H9 (cell line): ENCODE results near the gene SOS1. TPM values are rescaled to one million over a fixed set of nuclear protein-coding genes. Genes with fewer than 3 reads are reported as not detected.

Experiments used
- DNase-seq: peaks from one replicate; pipeline ENCODE4 v3.0.0-alpha.2; 2017
- H2AFZ ChIP-seq: one replicate; pipeline ENCODE4 v1.6.1; 2013; ENCODE audit warnings: mild to moderate bottlenecking, low read length, control low read depth, moderate library complexity
- H2AK5ac ChIP-seq: 2 replicates; pipeline ENCODE4 v1.6.1; 2013; ENCODE audit warnings: low read length, control low read depth, mixed read lengths; ENCODE audit not compliant: insufficient read length
- H2BK120ac ChIP-seq: one replicate; pipeline ENCODE4 v1.6.1; 2013; ENCODE audit warnings: low read depth, mild to moderate bottlenecking, low read length, control low read depth, inconsistent platforms; ENCODE audit not compliant: poor library complexity, severe bottlenecking
- H2BK12ac ChIP-seq: 2 replicates; pipeline ENCODE4 v1.6.1; 2013; ENCODE audit warnings: low read length, control low read depth, mixed read lengths, low read depth; ENCODE audit not compliant: insufficient read length
- H2BK15ac ChIP-seq: 2 replicates; pipeline ENCODE4 v1.6.1; 2013; ENCODE audit warnings: low read depth, low read length, control low read depth
- H2BK20ac ChIP-seq: one replicate; pipeline ENCODE4 v1.6.1; 2013; ENCODE audit warnings: low read depth, mild to moderate bottlenecking, low read length, control low read depth, inconsistent platforms; ENCODE audit not compliant: poor library complexity, severe bottlenecking
- H2BK5ac ChIP-seq: 2 replicates; pipeline ENCODE4 v1.6.1; 2013; ENCODE audit warnings: low read length, control low read depth, mixed read lengths; ENCODE audit not compliant: insufficient read length
- H3K14ac ChIP-seq: 2 replicates; pipeline ENCODE4 v1.6.1; 2013; ENCODE audit warnings: low read length, control low read depth; ENCODE audit not compliant: insufficient read depth
- H3K18ac ChIP-seq: 2 replicates; pipeline ENCODE4 v1.6.1; 2013; ENCODE audit warnings: low read depth, mild to moderate bottlenecking, mixed read lengths, low read length, control low read depth; ENCODE audit not compliant: insufficient read length
- H3K23ac ChIP-seq: 2 replicates; pipeline ENCODE4 v1.6.1; 2013; ENCODE audit warnings: low read length, control low read depth, mixed read lengths, low read depth; ENCODE audit not compliant: insufficient read length
- H3K23me2 ChIP-seq: 2 replicates; pipeline ENCODE4 v1.6.1; 2013; ENCODE audit warnings: low read depth, mild to moderate bottlenecking, mixed read lengths, low read length, control low read depth; ENCODE audit not compliant: insufficient read length, poor library complexity, severe bottlenecking
- H3K27ac ChIP-seq: 2 replicates; pipeline ENCODE4 v1.5.1; 2013; ENCODE audit warnings: low read length, control low read depth, mixed read lengths, low read depth; ENCODE audit not compliant: insufficient read length
- H3K27me3 ChIP-seq: 2 replicates; pipeline ENCODE4 v1.6.1; 2013; ENCODE audit warnings: low read length, control low read depth, inconsistent platforms; ENCODE audit not compliant: insufficient read depth
- H3K4ac ChIP-seq: 2 replicates; pipeline ENCODE4 v1.6.1; 2013; ENCODE audit warnings: low read depth, mild to moderate bottlenecking, control low read depth, inconsistent platforms, low read length, moderate library complexity
- H3K4me1 ChIP-seq: 2 replicates; pipeline ENCODE4 v1.6.1; 2013; ENCODE audit warnings: low read length, control low read depth, inconsistent platforms; ENCODE audit not compliant: insufficient read depth
- H3K4me2 ChIP-seq: 2 replicates; pipeline ENCODE4 v1.6.1; 2013; ENCODE audit warnings: low read length, control low read depth, mixed read lengths; ENCODE audit not compliant: insufficient read length, insufficient read depth
- H3K56ac ChIP-seq: 2 replicates; pipeline ENCODE4 v1.6.1; 2013; ENCODE audit warnings: low read depth, mild to moderate bottlenecking, mixed read lengths, low read length, control low read depth; ENCODE audit not compliant: insufficient read length
- H3K79me1 ChIP-seq: 2 replicates; pipeline ENCODE4 v1.6.1; 2013; ENCODE audit warnings: low read depth, mild to moderate bottlenecking, moderate library complexity, low read length, control low read depth, inconsistent platforms; ENCODE audit not compliant: insufficient read depth, poor library complexity, severe bottlenecking
- H3K79me2 ChIP-seq: 2 replicates; pipeline ENCODE4 v1.6.1; 2013; ENCODE audit warnings: low read length, control low read depth, inconsistent platforms; ENCODE audit not compliant: insufficient read depth
- H3K9ac ChIP-seq: 2 replicates; pipeline ENCODE4 v1.6.1; 2013; ENCODE audit warnings: low read length, control low read depth, mixed read lengths; ENCODE audit not compliant: insufficient read length; ENCODE audit errors: extremely low read depth
- H3K9me3 ChIP-seq: one replicate; pipeline ENCODE4 v1.6.1; 2013; ENCODE audit warnings: low read depth, low read length, inconsistent platforms; ENCODE audit not compliant: control insufficient read depth
- H3T11ph ChIP-seq: one replicate; pipeline ENCODE4 v1.6.1; 2013; ENCODE audit warnings: mild to moderate bottlenecking, low read length, control low read depth, inconsistent platforms
- H4K20me1 ChIP-seq: one replicate; pipeline ENCODE4 v1.6.1; 2013; ENCODE audit not compliant: control insufficient read depth, insufficient read length, insufficient read depth
- H4K5ac ChIP-seq: 2 replicates; pipeline ENCODE4 v1.6.1; 2013; ENCODE audit warnings: low read depth, mild to moderate bottlenecking, mixed read lengths, low read length, control low read depth; ENCODE audit not compliant: insufficient read length
- H4K8ac ChIP-seq: replicated peaks from 2 replicates; pipeline ENCODE4 v1.6.1; 2013; ENCODE audit warnings: low read length, control low read depth, mixed read lengths, low read depth; ENCODE audit not compliant: insufficient read length
- H4K91ac ChIP-seq: 2 replicates; pipeline ENCODE4 v1.6.1; 2013; ENCODE audit warnings: low read depth, mild to moderate bottlenecking, moderate library complexity, mixed read lengths, low read length, control low read depth; ENCODE audit not compliant: insufficient read length
- H3K27ac Mint-ChIP-seq, 3 experiments: 2 replicates in 2 of 3; 3 replicates in 1 of 3; pipeline ENCODE4 v1.8.0; 2020 to 2021; ENCODE audit warnings: mixed read lengths in 3 of 3, mild to moderate bottlenecking in 1 of 3, moderate library complexity in 1 of 3
- H3K27me3 Mint-ChIP-seq: 2 replicates; pipeline ENCODE4 v1.8.0; 2021; ENCODE audit warnings: low read depth, mild to moderate bottlenecking, moderate library complexity, mixed read lengths
- H3K36me3 Mint-ChIP-seq, 3 experiments: 2 replicates in 2 of 3; 3 replicates in 1 of 3; pipeline ENCODE4 v1.8.0; 2020 to 2021; ENCODE audit warnings: low read depth in 3 of 3, mixed read lengths in 3 of 3; ENCODE audit not compliant: insufficient read depth in 1 of 3
- H3K4me1 Mint-ChIP-seq, 2 experiments: 2 replicates each; pipeline ENCODE4 v1.8.0; 2020; ENCODE audit warnings: mixed read lengths in 2 of 2
- H3K4me3 Mint-ChIP-seq, 2 experiments: 2 replicates in 1 of 2; 3 replicates in 1 of 2; pipeline ENCODE4 v1.8.0; 2020 to 2021; ENCODE audit warnings: mild to moderate bottlenecking in 2 of 2, mixed read lengths in 2 of 2, moderate library complexity in 1 of 2
- H3K9me3 Mint-ChIP-seq, 2 experiments: 2 replicates in 1 of 2; 3 replicates in 1 of 2; pipeline ENCODE4 v1.8.0; 2020; ENCODE audit warnings: mild to moderate bottlenecking in 2 of 2, mixed read lengths in 2 of 2, moderate library complexity in 1 of 2
- CTCF ChIP-seq: fragments of 200-600 bp; sonication (generic); conservative IDR thresholded peaks from 3 replicates; pipeline ENCODE4 v1.8.0; 2021; ENCODE audit warnings: antibody characterized with exemption, mild to moderate bottlenecking
- total RNA-seq: library from RNA; stranded (reverse); gene quantifications from 2 replicates; pipeline ENCODE4 v1.2.1, GENCODE V29; 2021

Gene SOS1
- total RNA-seq, 1 experiment from 2014 or later: 35.8 TPM

GRCh38 chr2:39017334-39017733 is 103.5 kb downstream of the SOS1 start:
- H2AK5ac ChIP-seq: no peak overlapping the region

More at GRCh38 chr2:39017334-39017733, 103.5 kb downstream of the SOS1 start:
- Histone ChIP-seq H3K9ac (no peak overlapping the region), H2AFZ (no peak overlapping the region), H3K9me3 (no peaks in the 10 kb centered on the region), H3K79me2 (no peaks in the 10 kb centered on the region), H3K4ac (no peak overlapping the region), H3K23ac (no peak overlapping the region), H2BK5ac (no peak overlapping the region), H4K20me1 (no peaks in the 10 kb centered on the region), H4K5ac (no peak overlapping the region), H3T11ph (no peak overlapping the region), H3K4me2 (no peak overlapping the region), H3K14ac (no peak overlapping the region), H3K4me1 (peaks cover 2% of the 10 kb centered on the region; the same call in 1 of the 2 replicates), H3K56ac (no peak overlapping the region), H4K91ac (no peak overlapping the region), H3K18ac (no peak overlapping the region), H3K23me2 (no peaks in the 10 kb centered on the region), H3K27me3 (no peaks in the 10 kb centered on the region), H2BK20ac (no peak overlapping the region), H4K8ac (no peak overlapping the region), H2BK120ac (no peak overlapping the region), H3K27ac (no peak overlapping the region), H2BK15ac (no peak overlapping the region), H2BK12ac (no peak overlapping the region), H3K79me1 (no peaks in the 10 kb centered on the region)
- H3K36me3 Mint-ChIP-seq: peaks cover 0 to 6% (median 6%) of the 10 kb centered on the region in 3 experiments; a peak in 3 of 7 replicates
- no peaks in the 10 kb centered on the region for H3K27me3 Mint-ChIP-seq
- TF ChIP-seq CTCF: no peak
- no peak overlapping the region for H3K27ac Mint-ChIP-seq
- no peak for DNase-seq
- H3K4me1 Mint-ChIP-seq: peaks cover 25 to 37% of the 10 kb centered on the region in 2 experiments
- no peaks in the 10 kb centered on the region for H3K9me3 Mint-ChIP-seq
- H3K4me3 Mint-ChIP-seq: no peak overlapping the region
